ENCODE results near the gene SCN1A. TPM values are rescaled to one million over a fixed set of nuclear protein-coding genes. Genes with fewer than 3 reads are reported as not detected.

SCN1A gene
- polyA plus RNA-seq, 3 donors, result not detected

DNA sequence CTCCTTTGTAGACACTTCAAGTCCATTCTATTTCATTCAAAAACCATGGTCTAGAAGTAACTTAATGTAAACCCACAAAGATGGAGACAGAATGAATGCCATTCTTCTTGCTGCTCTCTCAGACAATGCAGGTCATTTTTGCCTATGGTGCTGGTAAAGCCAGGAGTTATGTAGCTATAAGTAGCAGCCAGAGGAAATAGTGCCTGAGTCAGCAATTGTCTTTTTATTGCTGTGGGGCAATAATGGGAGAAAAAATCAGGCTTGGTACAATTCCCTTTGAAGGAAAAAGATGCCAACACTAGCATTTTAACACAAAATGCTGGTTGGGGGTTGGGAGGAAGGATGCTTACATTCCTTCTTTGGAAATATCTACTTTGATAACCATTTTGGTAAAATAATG lies 43.5 kb downstream of the SCN1A start:
- H3K9me3 Mint-ChIP-seq, result peaks cover 0 to 3% (median 0%) of the 10 kb centered on the region in 7 donors
- H3K4me3 ChIP-seq (replicated peaks in 1 of 3; ENCODE audit: low read depth in 2 of 3, low read length in 3 of 3), result no peak overlapping the region
- peaks cover 0 to 3% (median 2%) of the 10 kb centered on the region in 3 donors for H3K27me3 Mint-ChIP-seq (ENCODE audit: low read depth in 3 of 3)
- TF ChIP-seq CTCF (IDR thresholded peaks at IDR 0.05), result no peak
- H3K4me3 Mint-ChIP-seq, result no peak overlapping the region
- peaks cover 0 to under 1% of the 10 kb centered on the region in 2 donors for H3K36me3 Mint-ChIP-seq
- H3K79me2 ChIP-seq (ENCODE audit: insufficient read depth, low read length), result no peaks in the 10 kb centered on the region
- no peaks in the 10 kb centered on the region for H4K20me1 ChIP-seq (ENCODE audit: insufficient read depth, low read length)
- no peaks in the 10 kb centered on the region for H3K9me3 ChIP-seq (replicated peaks in 1 of 2; ENCODE audit: control insufficient read depth in 1 of 2, insufficient read depth in 1 of 2, low read length in 2 of 2)
- H3K27ac Mint-ChIP-seq, result no peak overlapping the region
- H2AFZ ChIP-seq (ENCODE audit: insufficient read depth, low read depth, low read length, poor library complexity, severe bottlenecking), result no peak overlapping the region
- H3K4me1 ChIP-seq (ENCODE audit: control insufficient read depth in 1 of 2, insufficient read depth in 2 of 2, low read length in 2 of 2), result peaks cover 10% of the 10 kb centered on the region in 2 donors
- DNase-seq, result no peak
- no peaks in the 10 kb centered on the region for H3K36me3 ChIP-seq (replicated peaks in 1 of 2; ENCODE audit: control insufficient read depth in 1 of 2, insufficient read depth in 2 of 2, low read length in 2 of 2)
- no peak overlapping the region for H3K27ac ChIP-seq (ENCODE audit: low read depth in 1 of 2, low read length in 2 of 2)
- H3K4me2 ChIP-seq (replicated peaks; ENCODE audit: extremely low read depth, low read length, poor library complexity, severe bottlenecking), result no peak overlapping the region
- H3K4me1 Mint-ChIP-seq, result peaks cover 9% of the 10 kb centered on the region
- intact Hi-C loops (cut with micrococcal nuclease), result no loop called here
- H3K9ac ChIP-seq (ENCODE audit: insufficient read depth, low read length, poor library complexity, severe bottlenecking), result no peak overlapping the region
- H3K27me3 ChIP-seq (ENCODE audit: control insufficient read depth in 2 of 2, insufficient read depth in 2 of 2, low read length in 2 of 2), result no peaks in the 10 kb centered on the region

DNA sequence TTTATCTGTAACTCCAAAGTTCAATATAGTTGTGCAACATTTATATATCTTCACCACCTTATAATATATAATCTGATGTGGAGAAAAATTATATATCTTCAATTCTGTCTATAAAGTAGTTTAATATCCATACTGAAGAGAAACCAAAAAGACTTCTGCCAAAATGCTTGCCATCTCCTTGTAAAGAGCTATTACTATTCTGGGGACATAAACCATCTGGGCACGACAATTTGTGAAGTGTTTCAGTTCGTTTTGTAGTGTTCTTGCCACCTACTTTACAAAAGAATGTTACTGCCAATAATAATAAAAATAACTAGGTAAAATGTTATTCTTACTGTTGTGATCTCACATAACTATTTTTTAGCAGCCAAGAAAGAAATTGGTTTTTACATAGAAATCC lies 45.1 kb downstream of the SCN1A start:
- H3K4me2 ChIP-seq (replicated peaks; ENCODE audit: extremely low read depth, low read length, poor library complexity, severe bottlenecking), result no peak overlapping the region
- Mint-ChIP-seq H3K4me3 (no peak overlapping the region), H3K36me3 (no peaks in the 10 kb centered on the region), H3K4me1 (no peaks in the 10 kb centered on the region), H3K27ac (no peak overlapping the region), H3K27me3 (ENCODE audit: low read depth in 3 of 3) (peaks cover 0 to 4% (median 3%) of the 10 kb centered on the region in 3 donors), H3K9me3 (peaks cover 0 to 3% (median 0%) of the 10 kb centered on the region in 7 donors)
- no peak for TF ChIP-seq CTCF (IDR thresholded peaks at IDR 0.05)
- no peaks in the 10 kb centered on the region for H3K9me3 ChIP-seq (replicated peaks in 1 of 2; ENCODE audit: control insufficient read depth in 1 of 2, insufficient read depth in 1 of 2, low read length in 2 of 2)
- no peak overlapping the region for H2AFZ ChIP-seq (ENCODE audit: insufficient read depth, low read depth, low read length, poor library complexity, severe bottlenecking)
- no peak overlapping the region for H3K9ac ChIP-seq (ENCODE audit: insufficient read depth, low read length, poor library complexity, severe bottlenecking)
- H3K79me2 ChIP-seq (ENCODE audit: insufficient read depth, low read length), result no peaks in the 10 kb centered on the region
- no peak overlapping the region for H3K4me3 ChIP-seq (replicated peaks in 1 of 3; ENCODE audit: low read depth in 2 of 3, low read length in 3 of 3)
- no peak for DNase-seq
- WGBS (ENCODE audit: insufficient coverage), result no CpG with 5 or more reads among the region's 2 CpGs
- no peaks in the 10 kb centered on the region for H3K36me3 ChIP-seq (replicated peaks in 1 of 2; ENCODE audit: control insufficient read depth in 1 of 2, insufficient read depth in 2 of 2, low read length in 2 of 2)
- no peaks in the 10 kb centered on the region for H3K27me3 ChIP-seq (ENCODE audit: control insufficient read depth in 2 of 2, insufficient read depth in 2 of 2, low read length in 2 of 2)
- no peaks in the 10 kb centered on the region for H4K20me1 ChIP-seq (ENCODE audit: insufficient read depth, low read length)
- no peaks in the 10 kb centered on the region for H3K4me1 ChIP-seq (ENCODE audit: control insufficient read depth in 1 of 2, insufficient read depth in 2 of 2, low read length in 2 of 2)
- H3K27ac ChIP-seq (ENCODE audit: low read depth in 1 of 2, low read length in 2 of 2), result no peak overlapping the region
- intact Hi-C loops (cut with micrococcal nuclease), result no loop called here

All from CD14-positive monocyte (primary cell).